Activated CD4-positive, alpha-beta T cell treated with anti-CD3 and anti-CD28 coated beads, Interleukin-2, amount 10 ng/mL, durations not matched to agents 7 days and 5 days (primary cell): ENCODE results near the gene OR6M1. TPM values are rescaled to one million over a fixed set of nuclear protein-coding genes. Genes with fewer than 3 reads are reported as not detected.

Experiments
- CTCF ChIA-PET: fragments of 350-600 bp; sonication (Branson Sonifier 250); formaldehyde crosslinking; loops from one replicate; lab custom pipeline; 2021; ENCODE audit warnings: antibody characterized with exemption; lab: Charles Lee
- POLR2A ChIA-PET: fragments of 350-600 bp; sonication (Branson Sonifier 250); formaldehyde crosslinking; loops from one replicate; lab custom pipeline; 2021; ENCODE audit warnings: antibody characterized with exemption; lab: Charles Lee
- DNase-seq: peaks from one replicate; pipeline ENCODE4 v3.0.0-alpha.2; 2020
- H3K27ac Mint-ChIP-seq: one replicate; pipeline ENCODE4 v1.8.0; 2021; ENCODE audit warnings: mild to moderate bottlenecking, moderate library complexity, mixed read lengths
- H3K27me3 Mint-ChIP-seq: one replicate; pipeline ENCODE4 v1.8.0; 2021; ENCODE audit warnings: mixed read lengths
- H3K36me3 Mint-ChIP-seq: one replicate; pipeline ENCODE4 v1.8.0; 2021; ENCODE audit warnings: low read depth, mixed read lengths
- H3K4me1 Mint-ChIP-seq: one replicate; pipeline ENCODE4 v1.8.0; 2021; ENCODE audit warnings: mixed read lengths
- H3K4me3 Mint-ChIP-seq: one replicate; pipeline ENCODE4 v1.8.0; 2021; ENCODE audit warnings: mild to moderate bottlenecking, moderate library complexity, mixed read lengths
- H3K9me3 Mint-ChIP-seq: one replicate; pipeline ENCODE4 v1.8.0; 2021; ENCODE audit warnings: mixed read lengths
- total RNA-seq, 2 experiments: library from RNA; stranded (reverse); gene quantifications; one replicate each; pipeline ENCODE4 v1.2.3, GENCODE V29; 2021

OR6M1 gene
- total RNA-seq, 2 experiments from 2014 or later: not detected

DNA sequence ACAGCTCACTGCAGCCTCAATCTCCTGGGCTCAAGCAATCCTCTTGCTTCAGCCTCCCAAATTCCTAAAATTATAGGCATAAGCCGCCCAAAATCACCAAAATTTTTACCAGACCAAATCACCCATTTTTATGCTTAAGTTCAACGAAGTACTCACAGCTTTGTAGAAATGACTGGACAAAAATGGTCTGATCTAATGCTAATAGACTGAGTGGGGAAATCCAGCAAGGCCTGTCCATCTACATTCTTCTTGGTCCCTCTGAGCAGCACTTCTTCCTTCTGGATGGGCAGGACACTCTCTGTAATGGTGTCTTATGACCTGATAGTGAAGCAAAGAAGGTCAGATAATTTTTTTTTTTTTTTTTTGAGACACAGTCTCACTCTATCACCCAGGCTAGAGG is 33.1 kb downstream of the OR6M1 start:
- Mint-ChIP-seq H3K4me1 (no peaks in the 10 kb centered on the region), H3K27ac (no peak overlapping the region), H3K9me3 (no peaks in the 10 kb centered on the region), H3K27me3 (peaks cover 4% of the 10 kb centered on the region), H3K4me3 (no peak overlapping the region), H3K36me3 (no peaks in the 10 kb centered on the region)
- ChIA-PET CTCF (no interaction called here), POLR2A (no interaction called here)
- DNase-seq: no peak

DNA sequence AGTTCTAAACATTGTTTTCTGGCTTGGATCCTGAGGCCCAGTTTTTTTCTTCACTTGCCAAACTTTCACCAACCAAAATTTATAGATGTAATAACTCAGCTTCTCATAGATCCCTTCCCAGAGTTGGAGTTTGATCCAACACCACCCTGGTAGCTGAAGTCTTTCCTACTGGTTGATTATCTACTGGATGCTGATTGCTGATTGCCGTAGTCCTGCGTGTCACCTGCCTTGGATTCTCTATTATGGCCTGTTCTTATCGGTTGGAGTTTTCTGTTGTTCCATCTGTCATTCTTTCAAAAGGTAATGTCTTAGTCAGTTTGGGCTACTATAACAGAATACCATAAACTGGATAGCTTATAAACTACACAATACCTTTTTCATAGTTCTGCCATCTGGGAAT is 34.5 kb downstream of the OR6M1 start:
- Mint-ChIP-seq H3K27ac (no peak overlapping the region), H3K36me3 (no peaks in the 10 kb centered on the region), H3K4me3 (no peak overlapping the region), H3K27me3 (no peaks in the 10 kb centered on the region), H3K9me3 (no peaks in the 10 kb centered on the region), H3K4me1 (no peaks in the 10 kb centered on the region)
- ChIA-PET POLR2A (no interaction called here), CTCF (no interaction called here)
- DNase-seq: no peak

DNA sequence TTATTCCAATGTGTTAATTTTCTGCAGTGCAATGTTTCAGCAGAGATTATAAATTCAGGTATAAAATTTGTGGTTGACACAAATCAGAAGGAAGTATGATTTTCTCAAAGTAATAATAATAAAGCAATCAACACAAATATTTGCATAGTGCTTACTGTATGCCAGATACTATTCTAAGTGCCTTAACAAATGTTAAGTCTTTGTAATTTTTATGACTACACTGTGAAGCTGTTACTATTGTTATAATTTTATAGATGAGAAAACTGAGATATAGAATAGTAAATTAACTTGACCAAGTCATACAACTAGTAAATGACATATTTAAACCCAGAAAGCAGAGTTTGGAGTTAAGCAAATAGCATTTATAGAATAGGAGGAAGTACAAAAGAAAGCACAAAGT is 35.4 kb downstream of the OR6M1 start:
- no peaks in the 10 kb centered on the region for H3K4me1 Mint-ChIP-seq
- CTCF ChIA-PET: no interaction called here

GRCh38 chr11:123765601-123766000 is 40.5 kb downstream of the OR6M1 start:
- Mint-ChIP-seq H3K27me3 (peaks cover 9% of the 10 kb centered on the region), H3K9me3 (peaks cover 17% of the 10 kb centered on the region), H3K27ac (no peak overlapping the region), H3K4me1 (no peaks in the 10 kb centered on the region), H3K4me3 (no peak overlapping the region), H3K36me3 (peaks cover 5% of the 10 kb centered on the region)
- DNase-seq: no peak
- ChIA-PET CTCF (interaction anchor here (0.8 kb wide), 1 partner anchor 10 kb away, joined by 3 read pairs; no protein-coding TSS in a partner anchor), POLR2A (no interaction called here)

More for the DNA sequence above, 35.4 kb downstream of the OR6M1 start:
- Mint-ChIP-seq H3K9me3 (no peaks in the 10 kb centered on the region), H3K27ac (no peak overlapping the region), H3K27me3 (no peaks in the 10 kb centered on the region), H3K36me3 (no peaks in the 10 kb centered on the region), H3K4me3 (no peak overlapping the region)
- DNase-seq: no peak
- POLR2A ChIA-PET: no interaction called here

GRCh38 chr11:123762422-123762821 is 43.7 kb downstream of the OR6M1 start:
- POLR2A ChIA-PET: no interaction called here
- peaks cover 14% of the 10 kb centered on the region for H3K27me3 Mint-ChIP-seq
- H3K4me1 Mint-ChIP-seq: no peaks in the 10 kb centered on the region
- CTCF ChIA-PET: no interaction called here
- no peak overlapping the region for H3K4me3 Mint-ChIP-seq
- peaks cover 5% of the 10 kb centered on the region for H3K36me3 Mint-ChIP-seq
- H3K27ac Mint-ChIP-seq: no peak overlapping the region
- peaks cover 17% of the 10 kb centered on the region for H3K9me3 Mint-ChIP-seq
- no peak for DNase-seq

DNA sequence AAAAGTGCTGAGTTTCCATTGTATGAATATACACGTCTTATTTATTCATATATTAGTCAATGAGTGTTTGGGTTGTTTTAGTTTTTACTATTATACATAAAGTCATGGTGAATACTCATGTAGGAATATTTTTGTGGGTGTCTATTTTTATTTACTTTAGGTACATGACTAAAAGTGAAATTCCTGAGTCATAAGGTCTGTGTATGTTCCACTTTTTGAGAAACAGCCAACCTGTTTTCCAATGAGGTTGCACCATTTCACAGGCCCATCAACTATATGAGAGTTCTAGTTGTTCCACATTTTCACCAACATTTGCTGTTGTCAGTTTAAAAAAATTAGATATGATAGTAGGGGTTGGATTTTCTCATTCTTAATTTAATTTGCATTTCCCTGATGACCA is 45.3 kb downstream of the OR6M1 start:
- Mint-ChIP-seq H3K27me3 (peaks cover 16% of the 10 kb centered on the region), H3K4me3 (no peak overlapping the region), H3K4me1 (no peaks in the 10 kb centered on the region), H3K9me3 (peaks cover 17% of the 10 kb centered on the region), H3K27ac (no peak overlapping the region), H3K36me3 (peaks cover 5% of the 10 kb centered on the region)
- no peak for DNase-seq
- ChIA-PET POLR2A (no interaction called here), CTCF (no interaction called here)

DNA sequence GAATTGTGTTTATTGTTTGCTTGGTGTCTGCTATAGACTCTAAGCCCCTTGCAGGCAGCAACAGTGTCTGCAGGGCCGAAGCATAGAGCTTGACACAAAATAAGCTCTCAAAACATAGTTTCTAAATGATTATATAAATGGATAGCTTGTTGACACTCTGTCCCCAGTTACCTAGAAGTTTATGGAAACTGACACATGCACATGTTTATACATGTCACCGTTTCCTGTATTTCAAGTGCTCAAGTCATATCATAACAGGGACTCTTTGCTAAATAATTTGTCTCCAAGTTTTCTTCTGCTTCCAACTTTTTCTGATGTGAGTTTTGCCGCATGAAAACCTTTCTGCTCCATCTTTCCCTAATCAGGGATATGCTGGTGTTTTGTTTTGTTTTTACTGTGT is 48.2 kb downstream of the OR6M1 start:
- POLR2A ChIA-PET: no interaction called here
- H3K9me3 Mint-ChIP-seq: peaks cover 11% of the 10 kb centered on the region
- CTCF ChIA-PET: no interaction called here

GRCh38 chr11:123755813-123756212 is 50.3 kb downstream of the OR6M1 start:
- no peak overlapping the region for H3K4me3 Mint-ChIP-seq

More for the DNA sequence above, 48.2 kb downstream of the OR6M1 start:
- no peak for DNase-seq
- Mint-ChIP-seq H3K4me1 (peaks cover 28% of the 10 kb centered on the region), H3K4me3 (no peak overlapping the region), H3K27ac (no peak overlapping the region), H3K27me3 (peaks cover 10% of the 10 kb centered on the region), H3K36me3 (peaks cover 5% of the 10 kb centered on the region)

More at GRCh38 chr11:123755813-123756212, 50.3 kb downstream of the OR6M1 start:
- no peaks in the 10 kb centered on the region for H3K9me3 Mint-ChIP-seq
- H3K27me3 Mint-ChIP-seq: peaks cover 16% of the 10 kb centered on the region
- no peaks in the 10 kb centered on the region for H3K36me3 Mint-ChIP-seq
- POLR2A ChIA-PET: no interaction called here
- no peak for DNase-seq
- CTCF ChIA-PET: interaction anchor here (0.8 to 1.2 kb wide), 3 partner anchors 10 to 22 kb away, joined by 3 read pairs; no protein-coding TSS in a partner anchor
- H3K4me1 Mint-ChIP-seq: peaks cover 30% of the 10 kb centered on the region
- H3K27ac Mint-ChIP-seq: no peak overlapping the region

Other genes with a start within 250 kb of the OR6M1 start
- not detected for gene SCN3B, start 151.7 kb downstream of the OR6M1 start, total RNA-seq
- gene ZNF202, start 64.7 kb downstream of the OR6M1 start, total RNA-seq: 10 to 100 TPM; 11.2 to 13.7 TPM
- not detected for gene OR6X1, start 51.8 kb downstream of the OR6M1 start, total RNA-seq
- gene TMEM225, start 79.3 kb upstream of the OR6M1 start, total RNA-seq: not detected
- gene OR8D4, start 95.8 kb upstream of the OR6M1 start, total RNA-seq: not detected
- not detected for gene OR4D5, start 133.3 kb upstream of the OR6M1 start, total RNA-seq
- gene OR6T1, start 137.5 kb upstream of the OR6M1 start, total RNA-seq: not detected
- not detected for gene OR10S1, start 171.4 kb upstream of the OR6M1 start, total RNA-seq
- gene OR10G6, start 188.8 kb upstream of the OR6M1 start, total RNA-seq: not detected
- not detected for gene OR10G4, start 206.6 kb upstream of the OR6M1 start, total RNA-seq
- not detected for gene OR10G9, start 216.7 kb upstream of the OR6M1 start, total RNA-seq
- gene OR10G8, start 220.4 kb upstream of the OR6M1 start, total RNA-seq: not detected
- not detected for gene OR10G7, start 235.0 kb upstream of the OR6M1 start, total RNA-seq